ENCODE results near the gene TMPRSS5.
"Not testable (repeated sequence)": the region's sequence is repeated elsewhere in the genome, so short reads cannot be mapped to it uniquely, and the experiment has no call there.

TMPRSS5 gene

DNA sequence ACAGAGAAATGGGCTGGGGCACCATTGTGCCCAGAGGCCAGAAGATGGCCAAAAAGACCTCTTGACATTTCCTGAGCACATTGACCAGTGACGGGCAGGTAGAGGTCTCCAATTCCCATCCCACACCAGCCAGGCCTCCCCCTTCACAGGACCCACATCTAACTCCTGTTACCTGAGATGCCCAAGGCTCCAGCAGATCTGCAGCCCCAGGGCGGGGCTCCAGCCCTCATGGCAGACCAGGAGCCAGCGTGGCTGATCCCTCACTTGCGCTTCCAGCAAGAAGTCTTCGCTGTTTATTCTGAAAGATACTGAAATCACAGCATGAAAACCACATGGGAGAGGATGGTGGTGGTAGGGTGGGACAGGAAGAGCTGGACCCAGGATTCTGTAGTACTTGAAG, 9.0 kb downstream of the TMPRSS5 start:
- no peak for DNase-seq

DNA sequence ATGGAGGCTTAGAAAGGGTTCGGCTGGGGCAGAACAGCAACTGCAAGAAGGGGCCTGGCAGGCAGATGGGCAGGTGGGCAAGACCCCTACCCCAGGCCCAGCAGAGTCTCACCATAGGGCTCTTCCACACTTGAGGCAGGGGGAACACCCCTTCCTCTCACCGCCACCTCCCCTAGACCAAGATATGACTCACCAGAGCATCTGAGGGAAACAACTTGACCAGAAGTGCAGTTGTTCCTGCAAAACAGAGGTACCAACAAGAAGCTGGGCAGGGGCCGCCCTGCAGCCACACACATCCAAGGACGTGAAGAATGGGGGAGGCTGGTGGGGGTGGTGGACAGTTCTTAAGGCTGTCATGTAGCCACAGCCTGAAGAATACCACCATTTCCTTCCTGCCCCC, 10.9 kb downstream of the TMPRSS5 start:
- DNase-seq: no peak

DNA sequence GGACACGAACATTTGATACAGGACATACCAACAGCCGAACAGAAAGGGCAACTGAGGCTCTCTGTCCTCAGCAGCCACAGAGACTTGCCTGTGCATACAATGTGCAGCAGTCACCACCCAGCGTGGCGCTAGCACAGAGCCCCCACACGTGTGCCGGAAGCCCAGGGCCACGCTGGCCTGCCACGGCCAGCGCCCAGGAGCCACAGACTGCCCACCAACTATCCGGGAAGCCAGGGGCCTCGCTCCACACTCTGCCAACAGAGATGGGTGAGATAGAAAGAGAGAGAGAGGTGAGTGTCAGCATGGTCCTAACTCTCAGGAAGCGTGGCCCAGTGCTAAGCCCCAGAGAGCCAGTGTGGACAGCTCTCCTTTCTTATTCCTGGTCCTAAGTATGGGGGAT, 11.7 kb downstream of the TMPRSS5 start:
- DNase-seq: no peak

DNA sequence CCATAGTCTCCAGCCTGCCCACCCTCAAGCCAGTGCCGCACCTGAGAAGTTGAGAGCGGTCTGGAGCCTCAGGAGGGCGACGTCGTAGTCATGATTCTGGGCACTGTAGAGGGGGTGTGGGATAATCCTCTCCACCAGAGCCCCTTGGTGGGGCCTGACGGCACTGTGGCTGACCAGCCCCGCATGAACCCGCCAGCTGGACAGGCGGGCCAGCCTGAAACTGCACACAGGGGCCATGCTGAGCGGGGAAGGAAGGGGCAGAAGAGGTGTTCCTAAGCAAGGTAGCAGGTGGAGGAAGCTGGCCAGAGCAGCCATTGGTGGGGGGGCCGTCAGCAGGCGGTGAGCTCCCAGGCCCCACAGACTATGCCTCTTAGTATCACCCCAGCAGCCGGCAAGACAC, 13.1 kb downstream of the TMPRSS5 start:
- DNase-seq: no peak

DNA sequence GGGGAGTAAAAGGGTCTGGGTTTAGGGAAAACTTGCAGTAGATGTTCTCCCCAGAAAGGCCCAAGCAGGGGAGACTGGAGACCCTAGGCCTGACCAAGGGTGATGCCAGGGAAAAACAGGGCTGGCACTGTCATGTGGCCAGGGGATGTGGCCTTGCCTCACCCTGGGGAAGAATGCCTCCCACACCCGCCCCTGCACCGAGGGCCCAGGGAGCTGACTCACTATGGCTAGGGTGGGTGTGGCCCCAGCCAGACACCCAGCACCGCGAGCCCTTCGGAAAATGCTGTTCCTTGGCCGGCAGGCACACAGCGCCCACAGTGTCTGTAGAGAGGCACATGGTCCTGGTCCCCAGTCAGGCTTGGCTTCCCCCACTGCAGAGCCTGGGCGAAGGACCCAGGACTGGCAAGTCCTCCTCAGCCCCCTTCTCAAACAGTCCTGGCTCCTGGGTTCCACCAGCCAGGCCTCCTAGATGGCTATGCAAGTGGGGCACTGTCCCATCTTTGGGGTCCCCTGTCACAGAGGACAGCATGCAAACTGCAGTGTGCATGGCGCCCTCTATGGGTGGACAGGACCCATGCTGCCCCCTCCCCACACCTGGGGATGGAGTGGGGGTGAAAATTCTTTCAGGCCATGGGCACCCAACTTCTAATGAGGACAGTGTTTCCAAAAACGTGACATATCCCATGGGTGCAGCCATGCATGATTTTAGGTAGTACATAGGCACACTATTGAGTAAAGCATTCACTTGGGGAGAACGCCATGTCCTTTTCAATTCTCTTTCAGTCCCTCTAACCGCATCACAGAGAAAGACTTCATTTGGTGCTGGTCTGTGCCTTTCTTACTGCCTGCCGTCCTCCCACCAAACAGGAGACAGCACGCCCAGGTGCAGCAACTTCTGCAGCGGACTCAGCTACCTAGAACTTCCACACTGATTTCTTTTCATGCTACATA, 15.2 kb downstream of the TMPRSS5 start:
- DNase-seq: peak; percentile 10

DNA sequence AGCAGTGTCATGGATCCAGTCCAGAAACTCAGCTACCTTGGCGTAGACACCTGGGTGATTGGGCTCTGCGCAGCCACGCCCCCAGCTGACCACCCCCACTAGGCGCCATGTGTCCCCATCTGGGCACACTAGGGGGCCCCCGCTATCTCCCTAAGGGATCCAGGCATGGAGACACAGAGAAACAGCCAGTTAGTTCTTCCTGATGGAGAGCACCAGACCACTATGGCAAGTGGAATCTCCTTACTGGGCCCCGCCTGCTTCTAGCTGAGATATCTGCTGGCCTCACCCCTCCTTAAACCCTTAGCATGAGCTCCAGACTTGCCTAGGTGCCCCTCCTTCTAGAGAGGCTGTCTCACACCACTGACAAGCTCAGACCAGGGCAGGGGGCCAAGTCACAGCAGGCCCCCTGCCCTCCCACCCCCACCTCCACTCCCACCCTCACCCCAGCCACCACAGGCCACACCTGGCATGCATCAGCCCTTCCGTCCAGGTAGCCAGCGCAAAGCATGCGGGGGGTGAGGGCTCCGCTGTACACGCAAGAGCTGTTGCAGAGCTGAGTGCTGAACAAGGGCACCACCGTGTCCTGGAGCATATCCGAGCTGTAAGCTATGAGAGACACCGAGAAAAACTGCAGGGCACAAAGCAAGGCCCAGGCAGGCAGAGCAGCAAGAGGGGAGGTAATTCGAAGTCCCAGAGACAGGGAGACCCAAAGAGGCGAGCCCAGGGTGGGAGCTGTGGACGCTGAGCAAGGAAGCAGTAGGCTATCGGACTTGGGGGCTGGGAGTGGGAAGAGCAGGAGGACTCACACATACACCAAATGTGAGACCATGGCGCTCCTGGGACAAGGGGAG, 16.1 kb downstream of the TMPRSS5 start:
- DNase-seq: no peak

DNA sequence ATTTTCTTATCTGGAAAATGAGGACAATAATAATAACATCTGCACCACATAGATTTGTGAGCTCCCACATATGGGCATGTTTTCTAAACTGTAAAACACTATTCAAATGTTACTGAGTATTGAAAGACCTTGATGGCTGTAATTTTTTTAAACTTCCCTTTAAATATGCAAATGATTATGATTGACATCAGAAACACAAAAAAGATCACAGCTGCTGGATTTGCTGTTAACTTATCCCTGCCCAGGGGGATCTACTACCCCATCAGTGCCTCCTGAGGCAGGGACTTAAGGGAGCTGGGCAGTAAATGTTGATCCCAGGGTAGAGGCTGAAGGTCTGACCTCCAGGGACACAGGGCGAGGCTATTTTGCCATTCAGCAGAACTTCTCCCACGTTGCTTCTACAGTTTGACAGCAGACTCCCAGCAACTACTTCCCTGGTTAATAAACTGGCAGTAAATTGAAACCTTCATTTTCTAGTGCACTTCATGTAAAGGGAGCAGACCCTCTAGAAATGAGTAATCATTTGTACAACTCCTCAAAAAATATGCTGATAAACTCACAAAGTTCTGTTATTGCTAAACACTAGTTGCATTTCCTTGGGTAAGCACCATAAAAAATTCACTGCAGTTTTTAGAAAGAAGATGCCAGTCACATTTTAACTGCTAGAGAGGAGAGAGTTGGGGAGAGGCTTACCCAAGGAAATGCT, 20.3 kb downstream of the TMPRSS5 start:
- DNase-seq: no peak

DNA sequence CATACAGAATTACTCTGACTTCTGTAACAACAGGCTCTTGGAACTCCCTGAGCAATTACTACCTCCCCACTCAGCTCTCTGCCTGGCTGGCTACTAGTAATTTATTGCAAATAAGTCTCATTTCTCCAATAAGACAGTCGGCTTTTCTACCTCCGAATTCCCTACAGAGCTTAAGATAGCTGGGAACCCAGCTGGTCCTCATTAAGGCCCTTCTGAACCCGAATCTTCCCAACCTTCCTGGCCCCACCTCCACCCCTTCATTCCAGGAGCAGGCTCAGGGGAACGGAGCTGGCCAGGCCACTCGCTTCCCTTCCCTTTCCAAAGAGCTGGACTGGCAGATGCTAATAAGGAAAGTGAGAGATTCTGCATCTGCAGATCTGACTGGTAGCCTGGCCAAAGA, 21.6 kb downstream of the TMPRSS5 start:
- no peak for DNase-seq

DNA sequence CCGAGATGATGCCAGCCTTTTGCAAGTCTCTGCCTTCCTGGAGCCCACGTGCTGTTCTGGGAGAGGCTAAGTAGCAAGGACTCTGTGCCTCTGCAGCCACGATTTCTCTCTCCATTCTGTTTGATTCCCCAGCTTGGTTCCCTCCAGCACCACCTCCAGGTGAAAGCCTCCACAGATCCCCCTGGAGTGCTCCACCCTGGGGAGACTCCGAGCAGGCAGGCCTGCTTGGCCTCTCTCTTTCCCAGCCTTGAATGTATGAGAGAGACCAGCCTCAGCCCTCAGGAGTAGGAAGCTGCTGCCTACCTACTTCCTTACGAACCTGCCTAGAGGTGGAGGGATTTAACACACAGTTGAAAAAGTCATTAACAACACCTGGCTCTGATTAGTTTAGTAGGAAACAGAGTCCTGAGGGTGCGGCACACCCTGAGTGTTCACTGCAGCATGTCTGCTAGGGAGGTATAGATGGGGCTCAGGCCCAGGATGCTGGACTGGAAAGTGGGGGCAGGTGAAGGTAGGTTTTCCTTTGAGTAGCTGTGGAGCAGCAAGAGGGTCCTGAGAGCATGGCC, 22.5 kb downstream of the TMPRSS5 start:
- DNase-seq: no peak

DNA sequence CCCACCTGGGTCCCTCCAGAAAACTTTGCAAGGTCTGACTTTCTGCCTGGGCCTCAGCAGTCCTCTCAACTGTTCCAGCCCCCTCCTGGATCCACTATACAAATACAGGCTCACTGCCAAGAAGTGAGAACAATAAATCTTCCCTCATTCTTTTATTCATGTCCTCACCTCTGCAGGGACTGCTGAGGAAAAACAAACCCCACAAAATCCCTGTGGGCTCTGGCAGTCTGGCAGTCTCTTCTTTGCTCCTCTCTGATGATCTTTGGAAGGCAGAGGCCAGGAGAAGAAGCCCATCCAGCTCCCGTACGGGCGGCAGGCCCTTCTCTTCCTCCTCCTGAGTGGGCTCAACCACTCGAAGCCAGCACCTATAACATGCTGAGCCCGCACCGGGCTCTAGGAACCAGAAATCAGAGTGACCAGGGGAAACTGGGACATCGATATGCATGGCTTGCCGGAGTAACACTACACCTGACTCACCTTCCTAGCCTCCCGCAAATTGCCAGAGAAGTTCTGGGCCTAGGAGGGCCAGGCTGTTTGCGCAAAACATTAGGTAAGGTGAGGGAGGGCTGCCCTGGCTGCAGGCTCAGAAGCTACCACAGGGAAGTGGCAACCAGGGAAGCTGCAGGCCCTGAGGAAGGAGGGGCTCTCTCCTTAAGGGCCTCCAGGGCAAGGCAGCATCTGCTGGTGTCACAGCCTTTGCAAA, 24.2 kb downstream of the TMPRSS5 start:
- peak; percentile 66 for DNase-seq

DNA sequence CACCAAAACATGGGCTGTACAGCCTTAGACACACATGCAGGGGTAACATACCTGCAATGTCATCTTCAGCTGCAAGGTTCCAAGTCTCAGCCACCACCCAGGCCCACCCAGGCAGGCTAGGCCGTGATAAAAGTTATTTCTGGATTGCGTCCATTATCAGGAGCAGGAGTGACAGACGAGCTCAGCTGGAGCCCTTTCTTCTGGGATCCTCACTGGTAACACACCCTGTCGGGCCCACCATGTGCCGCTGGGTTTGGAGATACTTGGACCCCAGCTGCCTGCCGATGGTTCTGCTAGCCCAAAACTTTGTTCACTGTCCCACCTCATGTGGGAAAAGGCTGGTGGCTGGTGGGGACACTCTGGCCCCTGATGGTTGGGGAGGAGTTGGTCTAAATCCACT, 24.8 kb downstream of the TMPRSS5 start:
- DNase-seq: no peak

DNA sequence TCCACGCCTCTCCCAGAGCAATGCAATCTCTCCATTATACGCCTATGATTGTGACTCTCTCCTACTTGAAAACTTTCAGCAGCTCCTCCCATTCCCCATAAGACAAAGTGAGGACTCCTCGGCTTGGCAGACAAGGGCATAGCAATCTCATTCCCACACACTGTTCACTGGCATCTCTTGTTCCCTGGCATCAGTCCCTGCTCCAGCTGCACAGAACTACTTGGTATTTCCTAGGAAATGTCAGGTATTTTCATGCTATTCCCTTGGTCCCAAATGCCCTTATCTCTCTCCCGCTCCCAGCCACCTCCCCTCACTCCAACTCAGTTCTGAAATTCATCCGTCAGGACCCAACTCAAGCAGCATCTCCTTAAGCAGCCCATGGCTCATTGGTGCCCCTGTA, 28.4 kb downstream of the TMPRSS5 start:
- no peak for DNase-seq

DNA sequence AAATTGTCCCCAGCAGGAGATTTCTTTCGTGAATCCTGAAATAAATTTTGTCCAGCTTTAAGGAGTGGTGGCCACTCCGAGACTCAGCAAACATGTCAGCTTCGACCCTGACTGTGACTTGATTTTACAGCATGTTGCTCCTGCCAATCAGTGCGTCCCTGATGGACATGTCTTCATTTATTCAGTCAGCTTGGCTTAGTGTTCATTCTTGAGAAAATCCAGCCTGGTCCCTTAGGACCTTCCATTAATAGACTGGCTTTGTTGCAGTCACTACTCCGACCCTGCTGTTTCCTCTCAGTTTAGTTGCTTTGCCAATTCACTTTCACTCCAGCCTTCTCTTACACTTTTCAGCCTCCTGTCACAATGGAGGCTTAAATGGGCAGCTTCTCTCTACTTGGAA, 30.5 kb downstream of the TMPRSS5 start:
- DNase-seq: no peak

DNA sequence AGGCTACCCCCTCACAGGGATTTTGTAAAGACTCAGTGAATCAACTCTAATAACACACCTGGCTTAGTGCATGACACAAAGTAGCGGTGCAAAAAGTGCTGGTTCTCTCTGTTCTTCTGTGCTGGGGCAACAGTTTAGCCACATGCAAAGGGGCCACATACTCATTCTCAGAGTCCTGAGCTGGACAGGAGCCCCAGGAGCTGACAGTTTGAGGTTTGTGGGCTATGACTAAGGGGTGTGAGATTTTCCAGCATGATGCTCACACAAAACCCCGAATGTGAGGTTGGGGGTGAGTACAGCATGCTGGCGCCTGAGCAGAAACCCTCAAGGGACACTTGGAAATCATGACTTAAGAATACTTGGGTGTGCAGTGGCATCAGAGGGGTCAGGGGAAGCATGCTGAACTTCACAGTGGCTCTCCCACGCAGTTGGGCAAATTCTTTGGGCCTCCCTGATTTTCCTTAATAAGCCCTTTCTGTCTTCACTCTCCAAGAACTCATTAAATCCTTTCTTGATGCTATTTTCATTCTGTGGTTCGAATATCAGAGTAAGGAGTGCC, 31.0 kb downstream of the TMPRSS5 start:
- DNase-seq: no peak

DNA sequence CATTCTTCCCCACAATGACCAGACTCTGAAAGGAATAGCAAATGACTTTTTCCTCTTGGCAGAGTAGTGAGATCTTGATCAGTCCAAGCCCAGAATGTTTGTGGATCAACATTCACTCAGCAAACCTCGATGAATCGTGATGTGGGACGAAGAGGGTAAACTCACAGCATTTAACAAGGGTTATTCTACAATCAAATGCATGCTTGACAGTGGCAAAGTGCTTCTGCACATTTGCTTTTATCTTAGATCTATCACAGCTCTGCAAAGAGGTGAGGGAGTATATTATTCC, 31.8 kb downstream of the TMPRSS5 start:
- DNase-seq: no peak

DNA sequence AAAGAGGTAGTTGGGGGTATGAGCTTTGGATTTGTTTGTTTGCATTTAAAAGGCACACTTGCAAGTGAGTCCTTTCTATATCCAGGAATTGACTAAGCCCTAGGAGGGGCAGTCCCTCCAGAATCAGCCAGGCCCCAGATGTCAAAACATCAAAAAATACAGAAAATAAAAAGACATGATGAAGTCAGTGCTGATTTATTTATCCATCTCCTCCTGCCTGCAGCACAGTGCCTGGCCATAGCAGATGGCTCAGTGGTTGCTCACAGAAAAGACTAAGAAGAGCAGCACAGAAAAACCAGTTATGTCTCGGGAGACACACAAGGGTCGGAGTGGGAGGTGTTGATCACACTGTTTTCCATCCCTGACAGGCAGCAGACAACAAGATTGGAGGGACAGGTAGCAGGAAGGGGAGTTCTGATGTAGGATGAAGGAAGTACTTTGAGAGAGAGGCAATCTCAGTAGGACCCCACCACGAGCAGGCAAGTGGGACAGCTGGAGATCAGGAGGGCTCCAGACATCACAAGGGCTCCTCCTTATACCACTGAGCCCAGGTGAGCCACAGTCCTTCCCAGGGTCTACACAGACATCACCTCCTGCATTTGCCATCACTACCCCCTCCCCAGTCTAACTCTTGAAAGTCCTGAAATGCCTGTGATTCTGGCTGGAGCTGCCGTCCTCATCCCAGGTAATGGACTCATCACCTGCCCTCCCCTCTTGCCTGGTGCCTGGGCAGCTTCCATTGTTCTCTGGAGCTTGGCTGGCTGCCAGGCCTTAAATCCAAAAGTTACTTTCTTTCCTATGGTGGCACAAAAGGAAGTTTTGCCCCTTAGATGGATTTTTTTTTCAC, 32.3 kb downstream of the TMPRSS5 start:
- peak; percentile 10 for DNase-seq

DNA sequence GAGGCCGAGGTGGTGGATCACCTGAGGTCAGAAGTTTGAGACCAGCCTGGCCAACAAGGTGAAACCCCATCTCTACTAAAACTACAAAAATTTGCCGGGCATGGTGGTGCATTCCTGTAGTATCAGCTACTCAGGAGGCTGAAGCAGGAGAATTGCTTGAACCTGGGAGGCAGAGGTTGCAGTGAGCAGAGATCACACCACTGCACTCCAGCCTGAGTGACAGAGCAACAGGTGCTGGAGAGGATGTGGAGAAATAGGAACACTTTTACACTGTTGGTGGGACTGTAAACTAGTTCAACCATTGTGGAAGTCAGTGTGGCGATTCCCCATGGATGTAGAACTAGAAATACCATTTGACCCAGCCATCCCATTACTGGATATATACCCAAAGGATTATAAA, 34.2 kb downstream of the TMPRSS5 start:
- not testable (repeated sequence) for DNase-seq

DNA sequence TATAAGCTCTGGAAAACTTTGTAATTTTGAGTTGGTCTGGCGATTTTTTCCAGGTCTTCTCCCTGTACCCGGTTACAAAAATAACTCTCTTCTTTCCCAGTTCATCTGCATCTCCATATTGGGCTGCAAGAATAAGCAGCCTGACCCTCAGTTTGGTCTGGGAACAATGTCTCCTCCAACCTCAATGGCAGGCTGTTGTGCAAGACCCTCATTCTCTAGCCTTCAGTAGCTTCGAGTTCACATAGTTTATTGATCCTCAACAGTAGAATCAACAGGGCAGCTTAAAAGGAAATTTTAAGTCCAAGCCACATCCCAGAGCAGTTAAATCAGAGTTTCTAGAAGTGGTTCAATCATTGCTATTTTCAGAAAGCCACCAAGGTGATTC, 35.3 kb downstream of the TMPRSS5 start:
- no peak for DNase-seq

DNA sequence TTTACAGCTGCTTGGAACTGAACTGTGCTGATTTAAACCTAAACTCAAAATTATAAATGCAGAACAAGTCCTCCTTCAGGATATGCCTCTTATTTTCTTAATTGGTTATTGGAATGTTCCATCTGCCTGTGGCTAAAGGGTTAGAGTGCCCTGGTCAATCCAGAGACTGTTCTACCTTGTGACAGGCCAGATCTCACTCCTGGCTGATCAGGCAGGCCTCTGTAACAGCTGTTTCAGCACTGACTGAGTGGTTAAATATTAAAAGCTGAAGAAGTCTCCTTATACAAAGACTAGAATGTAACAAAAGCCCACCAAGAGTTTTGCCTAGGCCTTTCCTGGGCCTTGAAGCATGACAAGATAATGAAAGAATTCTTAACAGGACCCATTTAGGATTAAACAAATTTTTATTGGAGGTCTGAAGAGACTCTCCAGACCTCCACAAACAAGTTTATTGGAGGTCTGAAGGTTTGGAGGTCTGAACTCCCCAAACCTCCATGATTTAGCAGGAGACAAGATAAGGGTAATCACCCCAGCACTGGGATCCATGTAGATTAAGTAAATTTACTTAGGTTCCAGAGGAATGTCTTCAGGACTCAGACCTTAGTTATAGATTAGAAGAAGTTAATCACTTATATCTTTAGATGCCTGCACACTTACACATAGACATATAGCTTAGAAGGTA, 35.8 kb downstream of the TMPRSS5 start:
- no peak for DNase-seq

DNA sequence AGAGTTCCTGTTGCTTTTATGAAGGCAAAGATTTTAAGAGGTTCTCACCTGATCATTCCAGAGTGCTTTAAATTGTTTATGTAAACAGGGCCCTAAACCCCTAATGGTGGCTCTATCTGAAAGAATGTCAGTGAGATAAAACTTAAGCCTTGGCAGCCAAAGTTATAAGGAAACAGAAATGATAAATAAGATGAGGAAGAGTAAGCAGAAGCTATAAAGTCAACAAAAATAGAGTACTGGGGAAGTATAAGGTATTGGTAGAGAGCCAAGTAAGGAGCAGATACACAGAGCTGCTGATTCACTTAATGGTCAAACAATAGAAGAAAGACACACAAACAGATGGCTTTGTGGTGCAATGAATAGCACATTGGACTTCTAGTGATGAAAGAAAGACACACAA, 37.9 kb downstream of the TMPRSS5 start:
- no peak for DNase-seq

DNA sequence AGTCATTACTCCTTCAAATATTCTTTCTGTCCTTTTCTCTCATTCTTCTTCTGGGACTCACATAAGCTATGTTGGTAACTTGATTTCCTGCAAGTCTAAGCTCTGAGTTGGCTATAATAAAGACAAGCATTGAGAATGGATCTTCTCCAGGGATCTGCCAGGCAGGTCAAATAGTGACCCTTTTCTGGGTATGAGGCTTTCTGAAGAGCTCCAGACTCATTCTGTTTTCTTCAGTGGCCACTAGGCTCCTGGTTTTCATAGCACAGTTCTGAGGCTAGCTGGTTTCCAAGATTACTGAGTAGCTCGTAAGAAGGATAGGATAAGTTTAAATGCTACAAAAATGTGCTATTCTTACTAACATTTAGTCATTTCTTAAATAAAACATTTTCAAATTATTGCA, 38.3 kb downstream of the TMPRSS5 start:
- DNase-seq: no peak

Data from NCI-H345 (cell line).